Fibroblast of gingiva (primary cell): ENCODE measurements around the gene BSG.
"Not testable (repeated sequence)": the region's sequence is repeated elsewhere in the genome, so short reads cannot be mapped to it uniquely, and the experiment has no call there.

ENCODE experiments used
- DNase-seq: peaks from one replicate; pipeline ENCODE4 v3.0.0-alpha.2; 2011; ENCODE audit warnings: low read depth

Gene BSG

DNA sequence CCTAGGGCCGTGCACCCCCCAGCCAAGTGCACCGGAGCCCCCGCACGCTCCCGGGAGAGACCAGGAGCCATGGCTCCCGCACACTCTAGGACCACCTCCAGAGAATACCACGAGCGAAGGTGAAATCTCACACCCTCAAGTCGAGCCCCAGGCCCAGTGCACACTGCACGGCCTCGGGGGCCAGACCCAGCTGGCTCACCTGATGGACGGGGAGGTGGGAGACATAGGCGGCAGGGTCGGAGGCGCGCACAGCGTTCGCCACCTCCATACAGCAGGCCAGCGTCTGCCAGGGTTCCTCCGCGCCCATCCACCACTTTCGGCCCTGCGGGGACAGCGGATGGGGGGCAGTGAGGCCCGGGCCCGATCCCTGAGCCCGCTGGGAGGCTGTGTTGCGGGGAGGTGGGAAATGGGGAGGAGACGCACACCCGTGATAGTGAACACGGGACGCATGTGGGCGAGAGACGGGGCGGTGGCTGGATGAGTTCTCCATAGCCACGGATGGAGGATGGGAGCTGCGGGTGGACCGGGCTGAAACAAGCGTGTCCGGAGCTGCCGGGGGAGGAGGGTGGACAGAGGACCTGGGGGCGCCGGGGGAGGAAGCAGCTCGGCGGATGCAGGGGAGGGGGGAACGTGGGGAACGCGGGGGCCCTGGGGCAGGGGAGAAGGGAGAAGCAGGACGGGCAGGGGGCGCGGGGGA lies 47.9 kb downstream of the BSG start:
- no peak for DNase-seq

DNA sequence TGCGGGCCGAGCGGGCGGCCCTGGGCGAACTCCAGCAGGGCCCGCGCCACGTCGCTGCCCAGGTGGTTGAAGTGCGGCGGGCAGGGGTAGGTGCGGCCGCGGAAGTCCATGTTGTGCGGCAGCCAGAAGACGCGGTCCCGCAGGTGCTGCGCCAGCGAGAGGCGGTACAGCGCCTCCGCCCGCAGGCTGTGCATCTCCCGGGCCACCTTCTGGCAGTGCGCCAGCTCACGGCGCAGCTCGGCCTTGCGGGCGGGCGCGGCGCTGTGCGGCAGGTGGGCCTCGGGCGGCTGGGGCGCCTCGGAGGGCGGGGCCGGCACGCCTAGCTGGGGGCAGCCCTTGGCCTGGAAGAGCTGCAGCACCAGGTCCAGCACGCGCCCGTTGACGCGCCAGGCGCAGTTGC lies 48.8 kb downstream of the BSG start:
- not testable (repeated sequence) for DNase-seq

DNA sequence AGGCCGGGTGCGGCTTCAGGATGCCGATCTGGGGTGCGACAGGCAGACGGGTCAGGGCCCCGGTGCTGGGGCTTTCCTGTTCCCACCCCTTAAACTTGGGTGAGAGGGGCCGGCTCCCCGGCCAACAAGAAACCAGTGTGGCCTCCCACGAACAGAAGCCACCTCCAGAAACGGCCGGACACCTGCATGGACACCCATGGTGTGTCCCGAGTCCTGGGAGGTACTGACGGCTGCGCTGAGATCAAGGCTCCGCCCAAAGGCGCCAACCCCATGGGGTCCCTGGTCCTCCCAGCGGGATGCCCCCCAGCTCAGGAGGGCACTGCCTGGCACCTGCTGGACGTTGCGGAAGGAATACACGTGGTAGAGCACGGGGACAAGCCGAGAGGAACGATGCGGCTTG lies 49.4 kb downstream of the BSG start:
- no peak for DNase-seq

DNA sequence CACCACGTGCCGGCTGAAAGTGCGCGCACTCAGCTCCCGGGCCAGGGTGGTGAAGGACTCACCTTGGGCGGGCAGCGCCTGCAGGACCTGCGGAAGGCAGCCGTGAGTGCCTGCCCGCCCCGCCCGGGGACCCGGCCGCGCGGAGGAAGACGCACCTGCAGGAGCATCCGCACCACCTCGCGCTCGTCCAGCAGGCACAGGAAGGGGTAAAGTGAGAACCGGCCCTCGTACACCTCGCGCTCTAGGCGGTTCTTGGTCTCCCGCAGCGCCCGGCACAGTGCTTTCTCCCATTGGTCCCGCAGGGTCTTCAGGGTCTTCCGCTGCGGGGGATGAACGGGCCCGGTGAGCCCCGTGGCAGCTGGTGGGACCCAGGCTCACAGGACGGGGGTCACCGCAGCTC lies 50.3 kb downstream of the BSG start:
- no peak for DNase-seq

DNA sequence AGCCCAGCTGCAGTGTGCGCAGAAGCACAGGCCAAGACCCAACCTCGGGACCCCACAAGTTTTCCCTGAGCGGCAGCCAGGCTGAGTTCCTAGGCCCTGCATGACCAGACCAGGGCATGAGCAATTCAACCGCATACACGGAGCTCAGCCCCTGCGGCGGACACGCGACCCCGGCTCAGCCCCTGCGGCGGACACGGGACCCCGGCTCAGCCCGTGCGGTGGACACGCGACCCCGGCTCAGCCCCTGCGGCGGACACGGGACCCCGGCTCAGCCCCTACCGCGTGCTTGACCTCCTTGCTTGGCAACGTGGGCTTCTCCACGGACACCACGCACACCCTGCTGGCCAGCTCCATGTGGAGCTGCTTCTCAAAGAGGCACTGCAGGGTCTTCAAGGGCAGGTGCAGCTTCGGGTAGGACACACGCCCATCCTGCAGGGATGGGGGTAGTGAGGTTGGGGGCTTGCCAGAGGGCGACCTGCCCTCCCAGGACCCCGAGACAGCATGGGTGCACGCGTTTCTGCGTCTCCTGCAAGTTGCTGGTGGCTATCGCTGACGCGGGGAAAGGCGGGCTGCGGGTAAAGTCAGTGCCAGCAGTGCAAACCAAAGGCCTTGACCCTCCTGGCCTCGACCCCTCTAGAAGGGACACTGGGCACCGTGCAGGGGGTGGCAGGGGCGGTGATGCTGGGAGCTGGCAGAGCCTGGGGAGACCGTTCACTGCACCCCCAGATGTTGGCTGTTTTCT lies 51.0 kb downstream of the BSG start:
- DNase-seq, result no peak

DNA sequence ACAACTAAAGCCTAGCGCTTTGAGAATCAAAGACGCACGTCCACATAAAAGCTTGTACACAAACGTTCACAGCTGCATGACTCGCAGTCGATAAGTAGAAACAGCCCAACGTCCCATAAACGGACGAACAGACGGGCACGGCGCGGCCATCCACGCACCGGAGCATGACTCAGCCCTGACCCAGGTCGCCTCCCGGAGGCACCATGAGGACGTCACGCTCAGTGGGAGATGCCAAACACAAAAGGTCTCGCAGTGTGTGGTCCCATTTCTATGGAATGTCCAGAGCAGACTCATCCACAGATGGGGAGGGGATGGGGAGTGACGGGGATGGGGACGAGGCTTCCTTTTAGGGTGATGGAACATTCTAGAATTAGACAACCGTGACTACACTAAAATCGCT lies 51.6 kb downstream of the BSG start:
- peak; percentile 67 for DNase-seq

DNA sequence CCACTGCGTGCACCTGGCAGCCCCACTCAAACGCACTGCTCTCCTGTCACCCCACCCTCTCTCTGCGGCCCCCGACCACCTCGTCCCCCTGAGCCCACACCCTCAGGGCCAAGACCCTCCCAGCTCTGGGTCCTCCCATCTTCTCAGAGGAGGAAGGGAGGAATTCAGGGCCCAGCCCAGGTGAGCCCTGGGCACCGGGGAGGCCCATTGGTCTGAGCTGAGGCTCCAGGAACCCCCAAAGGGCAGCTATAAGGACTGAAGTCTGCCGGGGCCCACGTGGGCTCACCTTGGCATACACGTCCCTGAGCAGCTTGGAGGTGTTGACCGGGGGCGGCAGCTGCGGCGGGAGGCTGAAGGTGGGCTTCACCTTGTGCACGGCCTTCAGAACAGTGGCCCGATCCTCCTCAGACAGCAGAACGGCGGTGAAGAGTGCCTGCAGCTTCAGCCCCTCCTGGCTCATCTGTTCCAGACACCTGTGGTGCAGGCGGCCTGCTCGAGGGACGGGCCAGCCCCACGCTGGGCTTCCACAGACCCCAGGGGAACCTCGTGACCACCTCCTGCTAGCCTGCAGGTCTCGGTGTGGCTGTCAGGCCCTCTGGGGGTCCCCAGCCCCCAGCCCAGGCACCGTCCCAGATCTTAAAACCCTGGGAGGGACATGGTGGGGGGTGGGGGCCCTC lies 52.2 kb downstream of the BSG start:
- DNase-seq, result no peak

DNA sequence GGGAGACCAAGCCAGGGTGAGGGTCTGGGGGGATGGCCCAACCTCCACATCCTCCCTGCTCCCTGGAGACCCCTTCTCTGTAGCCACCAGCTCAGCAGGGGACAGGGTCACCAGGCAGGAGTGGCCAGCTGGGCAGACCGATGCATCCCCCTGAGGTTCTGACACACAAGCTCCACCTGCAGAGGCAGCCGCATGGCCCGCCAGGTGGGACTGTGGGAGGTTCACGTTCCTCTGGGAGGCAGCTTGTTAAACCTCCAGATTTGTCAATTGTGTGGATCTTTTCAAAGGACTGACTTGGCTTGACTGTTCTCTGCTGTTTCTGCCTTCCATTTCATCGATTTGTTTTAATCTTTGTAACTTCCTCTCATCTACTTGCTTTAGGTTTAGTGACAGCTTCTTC lies 52.9 kb downstream of the BSG start:
- DNase-seq, result no peak

DNA sequence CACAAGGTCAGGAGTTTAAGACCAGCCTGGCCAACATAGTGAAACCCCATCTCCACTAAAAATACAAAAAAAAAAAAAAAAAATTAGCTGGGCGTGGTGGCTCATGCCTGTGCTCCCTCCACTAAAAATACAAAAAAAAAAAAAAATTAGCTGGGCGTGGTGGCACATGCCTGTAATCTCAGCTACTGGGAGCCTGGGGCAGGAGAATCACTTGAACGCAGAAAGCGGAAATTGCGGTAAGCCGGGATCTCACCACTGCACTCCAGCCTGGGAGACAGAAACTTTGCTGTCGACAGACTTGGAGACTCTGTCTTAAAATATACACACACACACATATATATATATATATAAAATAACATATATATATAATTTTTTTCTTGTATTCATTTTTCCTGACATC lies 54.2 kb downstream of the BSG start:
- not testable (repeated sequence) for DNase-seq

DNA sequence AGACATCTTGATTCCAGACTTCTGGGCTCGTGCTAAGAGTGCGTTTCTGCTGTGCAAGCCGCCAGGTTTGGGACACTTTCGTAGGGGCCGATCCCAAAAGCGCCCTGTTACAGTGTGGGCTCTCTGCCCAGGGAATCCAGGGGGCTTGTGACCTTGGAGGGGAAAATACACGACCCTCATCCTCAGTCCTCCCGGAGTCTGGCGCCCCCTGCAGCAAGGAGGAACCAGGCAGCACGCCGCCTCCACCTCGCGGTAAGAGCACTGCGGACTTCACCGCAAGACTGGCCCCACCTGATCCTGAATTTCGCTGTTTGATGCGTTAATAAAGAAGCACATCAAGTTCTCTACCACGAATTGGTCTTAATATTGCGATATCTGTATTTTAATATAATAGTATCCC lies 55.8 kb downstream of the BSG start:
- no peak for DNase-seq

DNA sequence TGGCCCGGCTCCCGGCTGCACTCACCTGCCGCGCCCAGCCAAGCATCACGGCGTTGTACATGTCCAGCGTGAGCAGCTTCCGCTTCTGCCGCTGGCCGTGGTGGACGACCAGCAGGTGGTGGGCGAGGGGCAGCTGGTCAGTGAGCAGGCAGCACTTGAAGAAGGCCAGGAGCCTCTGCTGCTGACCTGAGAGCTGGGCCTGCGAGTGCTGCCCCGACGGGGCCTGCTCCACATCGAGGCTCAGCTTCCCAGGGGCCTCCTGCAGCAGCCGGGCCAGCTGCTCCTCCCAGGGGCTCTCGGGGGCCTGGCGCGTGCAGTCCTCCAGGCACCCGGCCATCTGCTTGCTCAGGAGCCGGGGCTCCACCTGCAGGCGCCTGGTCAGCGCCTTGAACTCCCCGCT lies 57.1 kb downstream of the BSG start:
- not testable (repeated sequence) for DNase-seq

DNA sequence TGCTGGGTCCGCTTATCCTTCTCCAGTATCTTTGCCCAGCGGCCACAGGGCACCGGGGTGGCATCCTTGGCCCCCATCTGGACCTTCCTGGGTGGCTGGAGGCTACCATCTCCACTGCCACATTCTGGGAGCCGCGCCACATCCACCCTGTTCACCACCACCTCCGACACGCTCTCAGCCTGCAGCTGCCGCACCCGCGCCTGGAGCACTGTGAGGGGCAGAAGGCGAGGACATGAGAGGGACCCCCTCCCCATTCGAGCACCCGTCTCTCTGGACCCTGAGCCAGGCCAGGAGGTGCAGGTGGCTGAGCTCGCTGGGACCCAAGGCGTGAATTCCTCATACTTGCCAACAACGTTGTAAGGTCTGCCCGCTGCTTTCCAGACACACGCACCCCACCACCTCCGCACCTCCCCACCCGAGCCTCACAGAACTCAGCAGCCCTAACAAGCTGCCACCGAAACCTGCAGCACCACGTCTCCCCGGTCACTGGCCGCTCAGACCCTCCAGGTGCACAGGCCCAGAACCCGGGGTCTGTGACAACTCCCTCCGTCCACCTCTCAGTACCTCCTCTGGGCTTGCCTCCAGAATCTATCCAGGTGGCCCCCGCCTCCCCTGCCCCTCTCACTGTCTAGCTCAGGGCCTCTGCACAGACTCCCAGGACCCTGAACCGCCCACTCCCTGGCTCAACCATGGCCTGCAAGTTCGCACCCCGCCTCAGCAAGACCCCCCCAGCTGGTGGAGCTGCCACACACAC lies 57.7 kb downstream of the BSG start:
- DNase-seq, result no peak

DNA sequence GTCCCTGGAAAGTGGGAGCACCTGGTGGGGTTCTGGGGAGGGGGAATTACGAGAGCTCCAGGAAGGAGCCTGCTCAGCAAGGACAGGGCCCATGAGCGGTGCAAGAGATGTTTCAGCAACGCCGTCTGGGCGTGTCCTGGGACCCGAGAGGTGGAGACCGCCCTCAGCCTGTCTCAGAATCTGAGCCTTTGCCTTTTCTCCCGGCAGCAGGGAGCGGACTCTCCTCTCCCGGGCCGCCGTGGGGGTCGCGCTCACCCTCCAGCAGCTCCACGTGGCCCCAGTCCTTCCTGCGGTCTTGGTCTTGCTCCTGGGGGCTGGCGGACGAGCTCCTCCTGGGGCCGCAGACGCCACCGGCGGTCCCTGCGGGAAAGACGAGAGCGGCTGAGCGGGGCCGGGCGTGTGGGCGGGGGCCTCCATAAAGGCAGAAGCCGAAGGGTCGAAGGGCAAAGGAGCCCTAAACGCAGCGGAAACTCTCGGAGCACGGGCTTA lies 60.2 kb downstream of the BSG start:
- peak; percentile 69 for DNase-seq
